K562 treated with DMSO at 1 percent for 24 hours (cell line): Measurements from ENCODE around the gene SLC3A2. TPM values are rescaled to one million over a fixed set of nuclear protein-coding genes. Genes with fewer than 3 reads are reported as not detected.

Experiments used
- total RNA-seq: library from RNA; unstranded; fragments of 300-600 nt; gene quantifications from 2 replicates; pipeline ENCODE4 v1.2.3, GENCODE V29; 2022; ENCODE audit warnings: low read depth; ENCODE audit not compliant: insufficient read depth

The SLC3A2 gene
- 456 and 459 TPM in 2 replicates for total RNA-seq

GRCh38 chr11:62880803-62881578, at the start of gene SLC3A2:
SLC3A2 (plus strand) TSS chr11:62880896; CDS start chr11:62881024, 128 bp downstream.

DNA sequence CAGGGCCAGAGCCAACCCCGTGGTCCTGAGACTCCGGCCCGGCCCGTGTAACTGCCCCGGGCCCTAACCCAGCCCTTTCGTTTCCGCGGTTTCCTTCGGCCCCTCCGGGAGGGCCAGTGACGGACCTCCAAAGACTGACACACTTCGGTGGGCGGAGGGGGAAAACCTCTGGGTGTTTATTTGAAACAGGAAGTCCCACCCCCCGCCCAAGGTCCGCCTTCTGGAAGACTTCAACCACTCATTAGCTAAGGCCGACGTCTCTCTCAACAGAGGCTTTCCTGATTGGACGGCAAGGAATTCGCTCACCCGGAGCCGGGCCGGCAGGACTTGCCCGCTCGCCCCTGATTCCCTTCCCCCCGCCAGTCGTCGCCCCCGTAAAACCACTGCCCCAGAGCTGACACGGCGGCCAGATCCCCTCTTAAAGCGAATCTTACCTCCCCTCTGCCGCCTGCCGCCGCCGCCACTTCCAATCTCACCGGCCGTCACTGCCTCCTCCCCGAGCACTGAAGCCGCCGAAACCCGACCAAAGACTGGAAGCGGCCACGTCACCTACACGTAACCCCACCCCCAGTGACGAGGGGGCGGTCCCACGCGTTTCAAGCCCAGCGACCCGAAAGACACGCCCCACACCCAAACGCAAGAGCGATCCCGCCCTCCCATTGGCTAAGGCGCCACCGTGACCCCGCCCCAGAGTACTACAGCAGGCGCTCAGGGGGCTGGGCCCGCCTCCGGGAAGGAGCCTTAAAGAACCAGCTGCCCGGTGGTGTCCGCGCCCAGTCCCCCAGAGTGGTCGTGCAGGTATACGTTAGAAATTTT, 49.0 kb upstream of the SLC3A2 start, which contains the start of gene STX5:
TSS of gene STX5 (minus strand) at position 532 of the 816 bp plus-strand sequence. CDS start 808 bp downstream, outside the sequence.

GRCh38 chr11:62832336-62833234, 48.1 kb upstream of the SLC3A2 start, which contains the start of gene TEX54:
TEX54 (minus strand) TSS chr11:62832841.

GRCh38 chr11:62839050-62839945, 41.4 kb upstream of the SLC3A2 start, which contains the start of gene WDR74:
WDR74 (minus strand) TSS chr11:62839590; CDS start chr11:62839570, 20 bp downstream.

GRCh38 chr11:62921201-62921572, 40.5 kb downstream of the SLC3A2 start, which contains the start of gene CHRM1:
CHRM1 (minus strand) TSS chr11:62921363; CDS start chr11:62911100, 10,263 bp downstream.

Other genes with a start within 250 kb of the SLC3A2 start
- gene GANAB, start 234.3 kb upstream of the SLC3A2 start, total RNA-seq, result 290 and 292 TPM in 2 replicates
- gene INTS5, start 227.6 kb upstream of the SLC3A2 start, total RNA-seq, result 44.5 and 48.9 TPM in 2 replicates
- gene C11orf98, start 215.7 kb upstream of the SLC3A2 start, total RNA-seq, result 127 and 134 TPM in 2 replicates
- 26.4 and 27.9 TPM in 2 replicates for gene CSKMT, start 215.6 kb upstream of the SLC3A2 start, total RNA-seq
- gene UQCC3, start 209.2 kb upstream of the SLC3A2 start, total RNA-seq, result 24.1 and 25.0 TPM in 2 replicates
- gene LBHD1, start 208.6 kb upstream of the SLC3A2 start, total RNA-seq, result 5.9 and 7.1 TPM in 2 replicates
- 259 and 275 TPM in 2 replicates for gene UBXN1, start 201.8 kb upstream of the SLC3A2 start, total RNA-seq
- 0.22 TPM in 1 of 2 replicates, not detected in the other for gene LRRN4CL, start 191.4 kb upstream of the SLC3A2 start, total RNA-seq
- gene BSCL2, start 173.5 kb upstream of the SLC3A2 start, total RNA-seq, result 49.7 and 57.8 TPM in 2 replicates
- gene GNG3, start 173.2 kb upstream of the SLC3A2 start, total RNA-seq, result 0.44 TPM in 1 of 2 replicates, not detected in the other
- gene HNRNPUL2, start 153.4 kb upstream of the SLC3A2 start, total RNA-seq, result 30.7 and 35.4 TPM in 2 replicates
- gene TTC9C, start 152.4 kb upstream of the SLC3A2 start, total RNA-seq, result 53.1 and 59.6 TPM in 2 replicates
- gene ZBTB3, start 126.7 kb upstream of the SLC3A2 start, total RNA-seq, result 3.9 and 4.2 TPM in 2 replicates
- 133 and 165 TPM in 2 replicates for gene POLR2G, start 119.3 kb upstream of the SLC3A2 start, total RNA-seq
- 37.5 and 47.4 TPM in 2 replicates for gene TAF6L, start 109.5 kb upstream of the SLC3A2 start, total RNA-seq
- 51.3 and 52.2 TPM in 2 replicates for gene TMEM179B, start 93.5 kb upstream of the SLC3A2 start, total RNA-seq
- gene TMEM223, start 88.9 kb upstream of the SLC3A2 start, total RNA-seq, result 22.4 and 24.5 TPM in 2 replicates
- 73.6 and 82.9 TPM in 2 replicates for gene NXF1, start 75.5 kb upstream of the SLC3A2 start, total RNA-seq
- 88.1 and 93.6 TPM in 2 replicates for gene STX5, start 48.8 kb upstream of the SLC3A2 start, total RNA-seq
- gene TEX54, start 48.1 kb upstream of the SLC3A2 start, total RNA-seq, result 4.1 TPM in 1 of 2 replicates, not detected in the other
- gene WDR74, start 41.3 kb upstream of the SLC3A2 start, total RNA-seq, result 53.8 and 55.3 TPM in 2 replicates
- not detected in 2 replicates for gene CHRM1, start 40.5 kb downstream of the SLC3A2 start, total RNA-seq
- not detected in 2 replicates for gene SLC22A6, start 104.1 kb downstream of the SLC3A2 start, total RNA-seq
- not detected in 2 replicates for gene SLC22A8, start 134.9 kb downstream of the SLC3A2 start, total RNA-seq